GM19239 (cell line): ENCODE measurements around the gene CTU2.

Experiments
- DNase-seq: peaks from one replicate; pipeline ENCODE4 v3.0.0; 2011; ENCODE audit warnings: low spot score; ENCODE audit not compliant: insufficient read length
- FAIRE-seq: peaks from 2 replicates; lab custom pipeline; 2011; peaks lifted over from hg19 to GRCh38; lab: Jason Lieb, UNC

The CTU2 gene

GRCh38 chr16:88681084-88681680 is 25.1 kb upstream of the CTU2 start:
- DNase-seq, result peak; percentile 67
- peak; percentile 85 for FAIRE-seq

- FAIRE-seq, result peak; percentile 94
Observed at GRCh38 chr16:88681709-88682451, 24.4 kb upstream of the CTU2 start.

GRCh38 chr16:88684569-88685155 is 21.6 kb upstream of the CTU2 start:
- DNase-seq (no peak), FAIRE-seq (no peak)

More at GRCh38 chr16:88681709-88682451, 24.4 kb upstream of the CTU2 start:
- peak; percentile 92 for DNase-seq

- FAIRE-seq, result no peak
- no peak for DNase-seq
Observed at GRCh38 chr16:88685156-88686061, 20.9 kb upstream of the CTU2 start.

GRCh38 chr16:88686062-88686438 is 20.3 kb upstream of the CTU2 start:
- no peak for FAIRE-seq
- DNase-seq, result no peak

GRCh38 chr16:88686439-88687253 is 19.7 kb upstream of the CTU2 start, which contains the start of gene SNAI3:
TSS of gene SNAI3 (minus strand) at chr16:88686507. CDS start at chr16:88686406, 101 bp downstream.
- DNase-seq, result peak; percentile 95
- FAIRE-seq, result peak; percentile 77

GRCh38 chr16:88687254-88687576 is 19.1 kb upstream of the CTU2 start:
- no peak for FAIRE-seq
- no peak for DNase-seq

GRCh38 chr16:88687676-88688012 is 18.7 kb upstream of the CTU2 start:
- FAIRE-seq (no peak), DNase-seq (no peak)

- DNase-seq, result no peak
- no peak for FAIRE-seq
Observed at GRCh38 chr16:88688013-88688778, 18.1 kb upstream of the CTU2 start.

GRCh38 chr16:88690341-88691128 is 15.8 kb upstream of the CTU2 start:
- DNase-seq, result no peak
- FAIRE-seq, result no peak

- no peak for FAIRE-seq
Observed at GRCh38 chr16:88691129-88691813, 15.0 kb upstream of the CTU2 start.

GRCh38 chr16:88691924-88692560 is 14.3 kb upstream of the CTU2 start:
- FAIRE-seq (no peak), DNase-seq (no peak)

More at GRCh38 chr16:88691129-88691813, 15.0 kb upstream of the CTU2 start:
- no peak for DNase-seq

- FAIRE-seq (no peak), DNase-seq (no peak)
Observed at GRCh38 chr16:88692861-88693260, 13.4 kb upstream of the CTU2 start.

- FAIRE-seq, result no peak
- no peak for DNase-seq
Observed at GRCh38 chr16:88693420-88694177, 12.7 kb upstream of the CTU2 start.

GRCh38 chr16:88694221-88695087 is 11.8 kb upstream of the CTU2 start:
- DNase-seq (no peak), FAIRE-seq (no peak)

GRCh38 chr16:88695218-88695617 is 11.1 kb upstream of the CTU2 start:
- FAIRE-seq (no peak), DNase-seq (no peak)
